ENCODE measurements around the gene CHST11. TPM values are rescaled to one million over a fixed set of nuclear protein-coding genes. Genes with fewer than 3 reads are reported as not detected.

The CHST11 gene
- total RNA-seq, 4 donors from 2014 or later = 2.1 to 7.3 (median 4.9) TPM

- no peak overlapping the region for H3K4me3 ChIP-seq (ENCODE audit: low read depth, poor library complexity, severe bottlenecking)
- intact Hi-C loops (cut with DNase I; ENCODE audit: low total_unique reads) = no loop called here
- DNase-seq (ENCODE audit: low spot score in 2 of 2) = no peak
- 67 to 71% methylated on average over 8 of the region's 8 CpGs for WGBS, 2 donors
- TF ChIP-seq CTCF (IDR thresholded peaks at IDR 0.05) (no peak), POLR2A (IDR thresholded peaks at IDR 0.05) (no peak)
Observed at GRCh38 chr12:104672096-104672445, 215.3 kb downstream of the CHST11 start.

- no peak for DNase-seq (ENCODE audit: low spot score in 2 of 2)
- TF ChIP-seq CTCF (IDR thresholded peaks at IDR 0.05) (no peak), POLR2A (IDR thresholded peaks at IDR 0.05) (no peak)
- intact Hi-C loops (cut with DNase I; ENCODE audit: low total_unique reads) = no loop called here
- 58 to 63% methylated on average over 10 of the region's 10 CpGs for WGBS, 2 donors
- H3K4me3 ChIP-seq (ENCODE audit: low read depth, poor library complexity, severe bottlenecking) = no peak overlapping the region
Observed at GRCh38 chr12:104672501-104673265, 215.9 kb downstream of the CHST11 start.

- intact Hi-C loops (cut with DNase I; ENCODE audit: low total_unique reads) = no loop called here
- WGBS, 2 donors = 80 to 84% methylated on average over 1 of the region's 1 CpG
- H3K4me3 ChIP-seq (ENCODE audit: low read depth, poor library complexity, severe bottlenecking) = no peak overlapping the region
- no peak for DNase-seq (ENCODE audit: low spot score in 2 of 2)
- TF ChIP-seq POLR2A (IDR thresholded peaks at IDR 0.05) = no peak
Observed at GRCh38 chr12:104673294-104673693, 216.5 kb downstream of the CHST11 start.

GRCh38 chr12:104673696-104674482 lies 217.1 kb downstream of the CHST11 start:
- 72 to 74% methylated on average over 15 of the region's 15 CpGs for WGBS, 2 donors
- intact Hi-C loops (cut with DNase I; ENCODE audit: low total_unique reads) = no loop called here
- TF ChIP-seq POLR2A (IDR thresholded peaks at IDR 0.05) (no peak), CTCF (IDR thresholded peaks at IDR 0.05) (no peak)
- no peak for DNase-seq (ENCODE audit: low spot score in 2 of 2)
- no peak overlapping the region for H3K4me3 ChIP-seq (ENCODE audit: low read depth, poor library complexity, severe bottlenecking)

- intact Hi-C loops (cut with DNase I; ENCODE audit: low total_unique reads) = no loop called here
- WGBS, 2 donors = 85 to 87% methylated on average over 8 of the region's 8 CpGs
- no peak for DNase-seq (ENCODE audit: low spot score in 2 of 2)
- H3K4me3 ChIP-seq (ENCODE audit: low read depth, poor library complexity, severe bottlenecking) = no peak overlapping the region
- TF ChIP-seq POLR2A (IDR thresholded peaks at IDR 0.05) (no peak), CTCF (IDR thresholded peaks at IDR 0.05) (no peak)
Observed at GRCh38 chr12:104676636-104677035, 219.9 kb downstream of the CHST11 start.

GRCh38 chr12:104677441-104678089 lies 220.8 kb downstream of the CHST11 start:
- WGBS, 2 donors = 97 to 98% methylated on average over 5 of the region's 5 CpGs
- H3K4me3 ChIP-seq (ENCODE audit: low read depth, poor library complexity, severe bottlenecking) = no peak overlapping the region
- intact Hi-C loops (cut with DNase I; ENCODE audit: low total_unique reads) = no loop called here
- no peak for DNase-seq (ENCODE audit: low spot score in 2 of 2)
- TF ChIP-seq POLR2A (IDR thresholded peaks at IDR 0.05) (no peak), CTCF (IDR thresholded peaks at IDR 0.05) (no peak)
